ENCODE measurements around the gene OLFML2A. TPM values are rescaled to one million over a fixed set of nuclear protein-coding genes. Genes with fewer than 3 reads are reported as not detected.

The OLFML2A gene
- polyA plus RNA-seq, 1 donor from 2014 or later, result 0.15 TPM

DNA sequence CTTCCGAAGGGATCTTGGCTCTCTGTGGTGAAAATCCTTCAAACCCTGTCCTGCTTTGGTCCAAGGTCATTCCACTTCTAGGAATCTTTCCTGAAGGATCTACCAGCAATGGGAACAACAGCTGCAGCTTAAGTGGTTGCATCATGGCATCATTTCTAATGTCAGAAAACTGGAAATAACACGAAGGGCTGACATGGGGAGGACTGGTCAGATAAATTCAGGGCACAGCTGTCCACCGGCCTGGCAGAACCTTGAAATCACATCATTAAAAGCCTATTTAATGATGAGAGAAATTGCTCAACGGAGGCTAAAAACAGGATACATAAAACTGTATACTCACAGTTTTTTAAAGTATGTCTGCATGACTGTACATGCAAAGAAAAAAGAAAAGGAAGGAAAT lies 28.3 kb downstream of the OLFML2A start:
- Histone ChIP-seq H3K27me3 (ENCODE audit: insufficient read depth, low read depth, low read length) (no peaks in the 10 kb centered on the region), H3K9me2 (ENCODE audit: insufficient read depth, low read length) (no peaks in the 10 kb centered on the region), H3K9ac (ENCODE audit: low read length) (no peak overlapping the region), H3K36me3 (ENCODE audit: insufficient read depth, low read length) (no peaks in the 10 kb centered on the region), H3F3A (ENCODE audit: insufficient read depth, low read length, poor library complexity, severe bottlenecking) (no peaks in the 10 kb centered on the region), H3K4me3 (ENCODE audit: low read length) (no peak overlapping the region), H3K9me3 (ENCODE audit: low read length) (no peaks in the 10 kb centered on the region), H4K20me1 (ENCODE audit: insufficient read depth) (no peaks in the 10 kb centered on the region), H3K27ac (ENCODE audit: low read length) (no peak overlapping the region), H3K79me2 (replicated peaks; ENCODE audit: insufficient read depth, low read length) (no peaks in the 10 kb centered on the region), H2AFZ (ENCODE audit: low read depth, low read length) (no peak overlapping the region), H3K4me2 (ENCODE audit: low read length) (no peak overlapping the region)
- TF ChIP-seq, protein P1, sequence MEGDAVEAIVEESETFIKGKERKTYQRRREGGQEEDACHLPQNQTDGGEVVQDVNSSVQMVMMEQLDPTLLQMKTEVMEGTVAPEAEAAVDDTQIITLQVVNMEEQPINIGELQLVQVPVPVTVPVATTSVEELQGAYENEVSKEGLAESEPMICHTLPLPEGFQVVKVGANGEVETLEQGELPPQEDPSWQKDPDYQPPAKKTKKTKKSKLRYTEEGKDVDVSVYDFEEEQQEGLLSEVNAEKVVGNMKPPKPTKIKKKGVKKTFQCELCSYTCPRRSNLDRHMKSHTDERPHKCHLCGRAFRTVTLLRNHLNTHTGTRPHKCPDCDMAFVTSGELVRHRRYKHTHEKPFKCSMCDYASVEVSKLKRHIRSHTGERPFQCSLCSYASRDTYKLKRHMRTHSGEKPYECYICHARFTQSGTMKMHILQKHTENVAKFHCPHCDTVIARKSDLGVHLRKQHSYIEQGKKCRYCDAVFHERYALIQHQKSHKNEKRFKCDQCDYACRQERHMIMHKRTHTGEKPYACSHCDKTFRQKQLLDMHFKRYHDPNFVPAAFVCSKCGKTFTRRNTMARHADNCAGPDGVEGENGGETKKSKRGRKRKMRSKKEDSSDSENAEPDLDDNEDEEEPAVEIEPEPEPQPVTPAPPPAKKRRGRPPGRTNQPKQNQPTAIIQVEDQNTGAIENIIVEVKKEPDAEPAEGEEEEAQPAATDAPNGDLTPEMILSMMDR (IDR thresholded peaks at IDR 0.05; ENCODE audit: poor library complexity, severe bottlenecking), result no peak
- TF ChIP-seq SMC3 (conservative IDR thresholded peaks at IDR 0.05; ENCODE audit: poor library complexity) (no peak), EP300 (conservative IDR thresholded peaks at IDR 0.05; ENCODE audit: poor library complexity, severe bottlenecking) (no peak), TAF1 (IDR thresholded peaks at IDR 0.05; ENCODE audit: low read depth) (no peak), MXI1 (conservative IDR thresholded peaks at IDR 0.05; ENCODE audit: poor library complexity, severe bottlenecking) (no peak), RAD21 (conservative IDR thresholded peaks at IDR 0.05) (no peak)
- TF ChIP-seq, protein P2, sequence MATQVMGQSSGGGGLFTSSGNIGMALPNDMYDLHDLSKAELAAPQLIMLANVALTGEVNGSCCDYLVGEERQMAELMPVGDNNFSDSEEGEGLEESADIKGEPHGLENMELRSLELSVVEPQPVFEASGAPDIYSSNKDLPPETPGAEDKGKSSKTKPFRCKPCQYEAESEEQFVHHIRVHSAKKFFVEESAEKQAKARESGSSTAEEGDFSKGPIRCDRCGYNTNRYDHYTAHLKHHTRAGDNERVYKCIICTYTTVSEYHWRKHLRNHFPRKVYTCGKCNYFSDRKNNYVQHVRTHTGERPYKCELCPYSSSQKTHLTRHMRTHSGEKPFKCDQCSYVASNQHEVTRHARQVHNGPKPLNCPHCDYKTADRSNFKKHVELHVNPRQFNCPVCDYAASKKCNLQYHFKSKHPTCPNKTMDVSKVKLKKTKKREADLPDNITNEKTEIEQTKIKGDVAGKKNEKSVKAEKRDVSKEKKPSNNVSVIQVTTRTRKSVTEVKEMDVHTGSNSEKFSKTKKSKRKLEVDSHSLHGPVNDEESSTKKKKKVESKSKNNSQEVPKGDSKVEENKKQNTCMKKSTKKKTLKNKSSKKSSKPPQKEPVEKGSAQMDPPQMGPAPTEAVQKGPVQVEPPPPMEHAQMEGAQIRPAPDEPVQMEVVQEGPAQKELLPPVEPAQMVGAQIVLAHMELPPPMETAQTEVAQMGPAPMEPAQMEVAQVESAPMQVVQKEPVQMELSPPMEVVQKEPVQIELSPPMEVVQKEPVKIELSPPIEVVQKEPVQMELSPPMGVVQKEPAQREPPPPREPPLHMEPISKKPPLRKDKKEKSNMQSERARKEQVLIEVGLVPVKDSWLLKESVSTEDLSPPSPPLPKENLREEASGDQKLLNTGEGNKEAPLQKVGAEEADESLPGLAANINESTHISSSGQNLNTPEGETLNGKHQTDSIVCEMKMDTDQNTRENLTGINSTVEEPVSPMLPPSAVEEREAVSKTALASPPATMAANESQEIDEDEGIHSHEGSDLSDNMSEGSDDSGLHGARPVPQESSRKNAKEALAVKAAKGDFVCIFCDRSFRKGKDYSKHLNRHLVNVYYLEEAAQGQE (IDR thresholded peaks at IDR 0.05; ENCODE audit: borderline replicate concordance), result no peak

DNA sequence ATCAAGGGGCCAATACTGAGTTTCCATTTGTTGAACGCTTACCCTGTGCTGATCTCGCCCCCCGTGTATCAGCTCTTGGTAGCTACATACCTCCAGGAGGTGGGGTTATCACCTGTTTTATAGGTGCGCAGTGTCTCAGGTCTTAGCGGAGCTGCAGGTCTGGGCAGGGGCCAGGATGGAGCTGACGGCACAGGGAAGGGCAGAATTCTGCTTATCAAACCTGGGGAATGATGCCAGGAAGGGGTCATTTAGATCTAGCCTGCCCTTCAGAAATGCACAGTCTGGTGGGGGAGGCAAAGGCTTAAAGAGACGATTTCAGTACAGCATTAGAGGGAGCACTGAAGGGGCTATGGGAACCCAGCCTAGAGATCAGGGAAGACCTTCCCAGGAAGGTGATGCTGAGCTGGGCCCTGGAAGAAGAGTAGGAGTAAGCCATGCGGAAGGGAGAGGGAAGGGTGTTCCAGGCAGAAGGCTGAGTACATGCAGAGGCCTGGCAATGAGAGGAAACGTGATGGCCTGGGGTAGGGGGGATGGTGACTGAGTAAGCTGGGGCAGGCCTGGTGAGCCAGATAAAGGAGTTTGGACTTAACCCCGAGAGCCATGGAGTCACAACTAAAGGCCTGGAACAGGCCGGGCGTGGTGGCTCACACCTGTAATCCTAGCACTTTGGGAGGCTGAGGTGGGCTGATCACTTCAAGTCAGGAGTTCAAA lies 31.5 kb downstream of the OLFML2A start:
- TF ChIP-seq MXI1 (conservative IDR thresholded peaks at IDR 0.05; ENCODE audit: poor library complexity, severe bottlenecking) (no peak), TAF1 (IDR thresholded peaks at IDR 0.05; ENCODE audit: low read depth) (no peak), EP300 (conservative IDR thresholded peaks at IDR 0.05; ENCODE audit: poor library complexity, severe bottlenecking) (no peak), SMC3 (conservative IDR thresholded peaks at IDR 0.05; ENCODE audit: poor library complexity) (no peak), POLR2AphosphoS5 (IDR thresholded peaks at IDR 0.05) (no peak), EZH2 (IDR thresholded peaks at IDR 0.05; ENCODE audit: borderline replicate concordance, insufficient read depth, low read length, poor library complexity, severe bottlenecking) (no peak), RAD21 (conservative IDR thresholded peaks at IDR 0.05) (no peak)
- TF ChIP-seq, protein P2 (IDR thresholded peaks at IDR 0.05; ENCODE audit: borderline replicate concordance), result no peak
- TF ChIP-seq, protein P1 (IDR thresholded peaks at IDR 0.05; ENCODE audit: poor library complexity, severe bottlenecking), result no peak
- Histone ChIP-seq H3K4me2 (ENCODE audit: low read length) (no peak overlapping the region), H3K9me2 (ENCODE audit: insufficient read depth, low read length) (no peaks in the 10 kb centered on the region), H2AFZ (ENCODE audit: low read depth, low read length) (no peak overlapping the region), H3K27ac (ENCODE audit: low read length) (no peak overlapping the region), H3F3A (ENCODE audit: insufficient read depth, low read length, poor library complexity, severe bottlenecking) (no peaks in the 10 kb centered on the region), H3K9me3 (ENCODE audit: low read length) (no peaks in the 10 kb centered on the region), H3K27me3 (ENCODE audit: insufficient read depth, low read depth, low read length) (no peaks in the 10 kb centered on the region), H3K9ac (ENCODE audit: low read length) (no peak overlapping the region), H3K4me3 (ENCODE audit: low read length) (no peak overlapping the region), H3K79me2 (replicated peaks; ENCODE audit: insufficient read depth, low read length) (no peaks in the 10 kb centered on the region), H3K36me3 (ENCODE audit: insufficient read depth, low read length) (no peaks in the 10 kb centered on the region), H4K20me1 (ENCODE audit: insufficient read depth) (no peaks in the 10 kb centered on the region)

Measured in neural cell (in vitro differentiated cells).